PC-9 (cell line): ENCODE data around the gene DESI2. TPM values are rescaled to one million over a fixed set of nuclear protein-coding genes. Genes with fewer than 3 reads are reported as not detected.

Source experiments
- BruUV-seq: library from RNA; stranded (reverse); fragments of 400-500 nt; replicated peaks from 2 replicates; lab custom pipeline; 2021; lab: Mats Ljungman, UMichigan
- CTCF ChIA-PET: fragments of 300-600 bp; sonication (Branson Sonifier 250); formaldehyde crosslinking; loops from one replicate; lab custom pipeline; 2022; ENCODE audit warnings: antibody characterized with exemption; lab: Charles Lee
- POLR2A ChIA-PET: fragments of 300-600 bp; sonication (Branson Sonifier 250); formaldehyde crosslinking; loops from one replicate; lab custom pipeline; 2022; ENCODE audit warnings: antibody characterized with exemption; ENCODE audit not compliant: unreplicated experiment; lab: Charles Lee
- DNase-seq, 2 experiments: peaks; one replicate each; pipeline versions ENCODE4 v3.0.0 to v3.0.0-alpha.2; 2015 to 2022; ENCODE audit warnings: mixed read lengths in 1 of 2
- H2AFZ ChIP-seq: fragments of 200-600 bp; sonication (generic); 2 replicates; pipeline ENCODE4 v1.8.1; 2017; ENCODE audit warnings: antibody characterized with exemption
- H3F3A ChIP-seq: fragments of 200-600 bp; sonication (generic); 2 replicates; pipeline ENCODE4 v1.8.1; 2017; ENCODE audit warnings: antibody characterized with exemption, mild to moderate bottlenecking, low read depth; ENCODE audit not compliant: insufficient read depth
- H3K27ac ChIP-seq: fragments of 200-600 bp; sonication (generic); 2 replicates; pipeline ENCODE4 v1.6.1; 2016; ENCODE audit warnings: mixed run types
- H3K27me3 ChIP-seq: fragments of 200-600 bp; sonication (generic); 2 replicates; pipeline ENCODE4 v1.6.1; 2016; ENCODE audit warnings: low read depth, mixed run types; ENCODE audit not compliant: insufficient read depth
- H3K36me3 ChIP-seq: fragments of 200-600 bp; sonication (generic); 2 replicates; pipeline ENCODE4 v1.6.1; 2016; ENCODE audit warnings: low read depth, mixed run types
- H3K4me1 ChIP-seq: fragments of 200-600 bp; sonication (generic); replicated peaks from 2 replicates; pipeline ENCODE4 v1.6.1; 2016; ENCODE audit warnings: mixed run types; ENCODE audit not compliant: insufficient read depth
- H3K4me2 ChIP-seq: fragments of 200-600 bp; sonication (generic); 2 replicates; pipeline ENCODE4 v1.6.1; 2017; ENCODE audit warnings: mixed run types
- H3K4me3 ChIP-seq: fragments of 200-600 bp; sonication (generic); 2 replicates; pipeline ENCODE4 v1.6.1; 2016; ENCODE audit warnings: mixed run types
- H3K79me2 ChIP-seq: fragments of 200-600 bp; sonication (generic); 2 replicates; pipeline ENCODE4 v1.6.1; 2017; ENCODE audit warnings: low read depth, mixed run types
- H3K9me2 ChIP-seq: fragments of 200-600 bp; sonication (generic); 2 replicates; pipeline ENCODE4 v1.8.1; 2017; ENCODE audit warnings: mild to moderate bottlenecking; ENCODE audit not compliant: insufficient read depth
- H3K9me3 ChIP-seq: fragments of 200-600 bp; sonication (generic); 2 replicates; pipeline ENCODE4 v1.8.1; 2016; ENCODE audit warnings: low read depth; ENCODE audit not compliant: insufficient read depth
- H4K20me1 ChIP-seq: fragments of 200-600 bp; sonication (generic); 2 replicates; pipeline ENCODE4 v1.8.1; 2017; ENCODE audit not compliant: insufficient read depth
- CTCF ChIP-seq: fragments of 200-600 bp; sonication (generic); conservative IDR thresholded peaks from 2 replicates; pipeline ENCODE4 v1.6.1; 2017; ENCODE audit warnings: mixed run types, antibody characterized with exemption, mild to moderate bottlenecking, moderate library complexity
- EZH2 ChIP-seq: fragments of 200-600 bp; sonication (generic); IDR thresholded peaks from 2 replicates; pipeline ENCODE4 v1.8.0; 2017; ENCODE audit warnings: antibody characterized with exemption, low read depth
- intact Hi-C: fragments of 100-400 bp; cut with micrococcal nuclease; formaldehyde crosslinking; loops from one replicate; pipeline ENCODE4 v1.10.0; 2022; ENCODE audit not compliant: unreplicated experiment
- total RNA-seq: library from RNA; stranded (reverse); gene quantifications from 2 replicates; pipeline ENCODE4 v1.2.3, GENCODE V29; 2021

Gene DESI2
- total RNA-seq, 1 experiment from 2014 or later, result 45.8 TPM

GRCh38 chr1:244633140-244633539 lies 19.8 kb upstream of the DESI2 start:
- H4K20me1 ChIP-seq, result no peaks in the 10 kb centered on the region
- H3K4me2 ChIP-seq, result no peak overlapping the region
- no peaks in the 10 kb centered on the region for H3K9me3 ChIP-seq
- H3K36me3 ChIP-seq, result no peaks in the 10 kb centered on the region
- intact Hi-C loops, result no loop called here
- no peak for TF ChIP-seq CTCF
- TF ChIP-seq EZH2, result no peak
- no TSS peak for BruUV-seq
- H3K4me1 ChIP-seq, result no peaks in the 10 kb centered on the region
- DNase-seq, result no peak
- POLR2A ChIA-PET, result no interaction called here
- no peaks in the 10 kb centered on the region for H3K79me2 ChIP-seq
- H3K4me3 ChIP-seq, result no peak overlapping the region
- H3K9me2 ChIP-seq, result no peaks in the 10 kb centered on the region
- H3K27me3 ChIP-seq, result no peaks in the 10 kb centered on the region
- no peaks in the 10 kb centered on the region for H3F3A ChIP-seq
- CTCF ChIA-PET, result no interaction called here
- H3K27ac ChIP-seq, result no peak overlapping the region
- no peak overlapping the region for H2AFZ ChIP-seq

- H2AFZ ChIP-seq, result no peak overlapping the region
- no peaks in the 10 kb centered on the region for H3K4me1 ChIP-seq
- H3K27me3 ChIP-seq, result no peaks in the 10 kb centered on the region
- no peaks in the 10 kb centered on the region for H3K9me3 ChIP-seq
- H3K27ac ChIP-seq, result no peak overlapping the region
- H3F3A ChIP-seq, result no peaks in the 10 kb centered on the region
- no peaks in the 10 kb centered on the region for H3K9me2 ChIP-seq
- intact Hi-C loops, result no loop called here
- H3K36me3 ChIP-seq, result no peaks in the 10 kb centered on the region
- H4K20me1 ChIP-seq, result no peaks in the 10 kb centered on the region
- H3K4me2 ChIP-seq, result no peak overlapping the region
- TF ChIP-seq CTCF (no peak), EZH2 (no peak)
- BruUV-seq, result no TSS peak
- H3K79me2 ChIP-seq, result no peaks in the 10 kb centered on the region
- no peak overlapping the region for H3K4me3 ChIP-seq
- DNase-seq, result no peak
- POLR2A ChIA-PET, result interaction anchor here (0.6 kb wide), 1 partner anchor 201 kb away, joined by 31 read pairs; no protein-coding TSS in a partner anchor
- CTCF ChIA-PET, result no interaction called here
Measured at GRCh38 chr1:244634546-244634945, 18.4 kb upstream of the DESI2 start.

GRCh38 chr1:244636488-244637259 lies 16.3 kb upstream of the DESI2 start:
- Histone ChIP-seq H3K9me2 (no peaks in the 10 kb centered on the region), H3K9me3 (no peaks in the 10 kb centered on the region), H2AFZ (no peak overlapping the region), H3K27ac (no peak overlapping the region), H3K4me2 (no peak overlapping the region), H4K20me1 (no peaks in the 10 kb centered on the region), H3K36me3 (no peaks in the 10 kb centered on the region), H3K79me2 (no peaks in the 10 kb centered on the region), H3K4me3 (no peak overlapping the region), H3K4me1 (no peaks in the 10 kb centered on the region), H3F3A (no peaks in the 10 kb centered on the region), H3K27me3 (no peaks in the 10 kb centered on the region; the same call in 1 of the 2 replicates)
- DNase-seq, result no peak
- intact Hi-C loops, result no loop called here
- no TSS peak for BruUV-seq
- ChIA-PET POLR2A (no interaction called here), CTCF (no interaction called here)
- TF ChIP-seq EZH2 (no peak), CTCF (no peak)
